LHCN-M2 (cell line): ENCODE measurements around the gene CA4. TPM values are rescaled to one million over a fixed set of nuclear protein-coding genes. Genes with fewer than 3 reads are reported as not detected.
"Not testable (repeated sequence)": the region's sequence is repeated elsewhere in the genome, so short reads cannot be mapped to it uniquely, and the experiment has no call there.

ENCODE experiments used
- DNase-seq: peaks from one replicate; pipeline ENCODE4 v3.0.0-alpha.2; 2012; ENCODE audit warnings: low read depth
- total RNA-seq: library from RNA; depleted of rRNA; stranded (reverse); fragments of >200 nt; gene quantifications from 2 replicates; pipeline ENCODE4 v1.2.3, GENCODE V29; 2014; rRNA removed

CA4 gene
- total RNA-seq, 1 experiment from 2014 or later: not detected

DNA sequence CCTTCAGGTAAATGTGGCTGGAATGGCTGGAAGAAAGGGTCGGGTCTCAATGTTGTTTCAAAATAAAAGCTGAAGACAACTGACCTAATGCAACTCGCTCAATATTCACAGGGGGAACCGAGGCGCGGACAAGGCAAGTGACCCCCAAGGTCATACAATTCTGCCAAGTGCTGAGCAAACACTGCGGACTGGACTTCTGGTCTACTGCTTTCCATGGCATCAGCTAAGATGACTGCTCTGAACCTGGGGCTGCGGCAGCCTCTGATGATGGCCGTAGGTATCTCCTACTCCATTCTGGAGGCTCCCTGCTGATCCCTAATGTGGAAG lies 21.9 kb downstream of the CA4 start:
- DNase-seq: no peak

DNA sequence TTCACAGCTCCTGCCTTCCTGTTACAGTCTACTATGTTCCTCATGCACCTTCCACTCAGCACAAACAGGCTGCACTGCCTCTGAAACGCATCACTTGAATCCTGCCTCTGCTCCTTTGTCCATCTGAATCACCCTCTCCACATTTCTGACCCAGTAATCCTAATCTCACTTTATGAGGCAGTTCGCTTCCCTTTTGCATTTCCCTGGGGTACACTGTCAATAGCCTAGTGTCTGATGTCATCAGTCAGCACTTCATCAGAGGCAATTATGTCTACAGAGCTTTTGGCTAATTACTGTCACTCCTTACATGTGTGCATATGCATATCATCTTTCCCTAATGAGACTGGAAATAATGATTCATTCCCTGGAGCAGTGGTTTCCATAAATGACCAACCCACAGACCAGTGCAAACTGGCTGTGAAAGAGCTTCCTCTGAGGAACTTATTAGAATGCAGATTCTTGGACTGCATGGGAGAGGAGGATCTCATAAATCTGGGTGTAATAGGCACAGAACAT lies 23.6 kb downstream of the CA4 start:
- DNase-seq: peak; percentile 60

DNA sequence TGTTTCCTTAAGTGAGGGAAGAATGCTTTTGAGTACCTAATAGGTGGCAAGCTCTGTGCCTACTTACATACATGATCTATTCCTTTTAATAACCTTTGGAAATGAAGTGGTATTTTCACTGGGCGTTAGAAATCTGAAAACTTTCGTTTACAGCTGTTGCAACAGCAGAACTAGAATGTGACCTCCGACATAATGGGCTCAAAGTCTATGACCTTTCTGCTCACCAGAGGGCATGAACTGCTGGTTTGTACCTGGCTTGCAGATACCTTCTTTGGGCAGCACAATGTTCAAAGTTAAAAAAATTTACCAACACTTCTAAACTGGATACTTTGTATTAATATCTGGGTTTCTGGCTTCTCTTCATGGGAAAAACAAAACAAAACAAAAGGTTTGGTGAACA lies 24.3 kb downstream of the CA4 start:
- no peak for DNase-seq

DNA sequence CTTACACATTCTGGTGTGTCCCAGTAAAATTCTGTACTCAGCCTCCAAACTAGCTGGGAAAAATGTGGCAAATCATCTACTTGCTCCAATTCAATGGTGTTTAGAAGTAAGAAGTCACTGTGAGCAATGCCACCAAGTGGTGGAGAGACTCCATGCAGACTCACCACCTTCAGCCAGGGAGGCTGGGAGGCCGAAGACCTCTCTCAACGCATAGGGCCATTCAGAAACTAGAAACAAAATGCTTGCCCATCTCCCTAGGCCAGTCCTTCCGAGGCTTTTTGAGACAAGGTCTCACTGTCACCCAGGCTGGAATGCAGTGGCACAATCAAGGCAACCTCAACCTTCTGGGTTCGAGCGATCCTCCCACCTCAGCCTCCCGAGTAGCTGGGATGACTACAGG lies 25.0 kb downstream of the CA4 start:
- not testable (repeated sequence) for DNase-seq

DNA sequence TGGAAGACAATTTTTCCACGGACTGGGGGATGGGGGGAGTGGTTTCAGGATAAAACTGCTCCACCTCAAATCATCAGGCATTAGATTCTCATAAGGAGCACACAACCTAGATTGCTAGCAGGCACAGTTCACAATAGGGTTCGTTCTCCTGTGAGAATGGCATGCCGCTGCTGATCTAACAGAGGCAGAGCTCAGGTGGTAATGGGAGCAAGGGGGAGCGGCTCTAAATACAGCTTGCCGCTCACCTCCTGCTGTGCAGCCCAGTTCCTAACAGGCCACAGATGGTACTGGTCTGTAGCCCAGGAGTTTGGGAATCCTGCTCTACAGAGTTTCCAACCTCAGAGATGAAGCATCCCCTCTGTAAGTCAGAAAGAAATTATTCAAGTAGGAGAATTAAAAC lies 27.0 kb downstream of the CA4 start:
- not testable (repeated sequence) for DNase-seq

DNA sequence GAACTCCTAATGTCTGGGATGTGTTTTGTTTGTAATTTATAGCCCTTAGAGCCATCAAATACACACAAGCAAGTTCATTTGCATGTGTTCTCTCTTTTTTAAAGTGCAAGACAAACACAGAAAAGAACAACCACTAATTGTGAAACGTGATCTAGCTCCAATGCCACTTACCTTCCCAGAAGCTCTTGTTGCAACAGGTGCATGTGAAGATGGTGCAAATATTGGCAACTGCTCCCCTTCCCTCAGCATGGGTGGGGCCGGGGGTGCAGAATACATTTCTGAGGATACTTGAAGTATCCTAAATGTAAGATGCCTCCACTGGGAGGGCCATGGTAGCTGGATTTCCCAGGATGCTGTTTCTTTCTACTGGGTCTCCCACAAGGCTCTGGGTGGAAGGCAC lies 28.4 kb downstream of the CA4 start:
- DNase-seq: not testable (repeated sequence)

DNA sequence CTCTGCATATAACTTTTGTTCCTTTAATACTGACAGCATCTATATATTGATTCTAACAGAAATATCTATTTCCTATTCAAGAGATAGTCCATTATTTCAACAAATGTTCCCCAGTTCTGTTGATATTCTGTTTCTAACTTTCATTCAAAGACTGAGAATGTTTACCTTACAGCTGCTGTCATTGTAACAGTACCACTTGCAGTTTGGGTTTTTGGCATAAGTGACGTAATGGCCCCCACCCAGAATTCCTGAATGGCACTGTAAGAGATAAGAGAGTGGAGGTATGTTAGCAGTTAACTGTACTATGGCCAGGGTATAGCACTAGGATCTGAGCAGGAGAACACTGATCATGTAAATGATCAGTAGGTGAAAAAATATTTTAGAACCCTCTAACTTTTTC lies 30.6 kb downstream of the CA4 start:
- not testable (repeated sequence) for DNase-seq

DNA sequence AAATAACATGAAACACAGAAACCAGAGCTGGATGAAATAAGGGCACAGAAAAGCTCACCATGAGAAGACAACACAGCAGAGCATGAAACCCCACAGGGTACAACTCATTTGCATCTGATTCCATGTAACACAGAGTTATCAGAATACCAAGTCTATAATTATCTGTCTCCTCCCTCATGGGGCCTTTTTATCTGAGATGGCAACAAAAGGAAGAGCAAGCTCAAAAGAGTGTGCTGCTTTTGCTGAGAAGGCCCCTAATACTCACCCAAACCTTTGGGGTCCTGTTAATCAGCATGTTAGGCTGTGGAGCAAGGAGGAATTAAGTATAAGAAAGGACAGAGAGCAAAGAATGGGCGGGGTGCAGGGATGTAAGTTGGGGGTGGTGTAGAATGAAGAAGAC lies 36.6 kb downstream of the CA4 start:
- DNase-seq: not testable (repeated sequence)

DNA sequence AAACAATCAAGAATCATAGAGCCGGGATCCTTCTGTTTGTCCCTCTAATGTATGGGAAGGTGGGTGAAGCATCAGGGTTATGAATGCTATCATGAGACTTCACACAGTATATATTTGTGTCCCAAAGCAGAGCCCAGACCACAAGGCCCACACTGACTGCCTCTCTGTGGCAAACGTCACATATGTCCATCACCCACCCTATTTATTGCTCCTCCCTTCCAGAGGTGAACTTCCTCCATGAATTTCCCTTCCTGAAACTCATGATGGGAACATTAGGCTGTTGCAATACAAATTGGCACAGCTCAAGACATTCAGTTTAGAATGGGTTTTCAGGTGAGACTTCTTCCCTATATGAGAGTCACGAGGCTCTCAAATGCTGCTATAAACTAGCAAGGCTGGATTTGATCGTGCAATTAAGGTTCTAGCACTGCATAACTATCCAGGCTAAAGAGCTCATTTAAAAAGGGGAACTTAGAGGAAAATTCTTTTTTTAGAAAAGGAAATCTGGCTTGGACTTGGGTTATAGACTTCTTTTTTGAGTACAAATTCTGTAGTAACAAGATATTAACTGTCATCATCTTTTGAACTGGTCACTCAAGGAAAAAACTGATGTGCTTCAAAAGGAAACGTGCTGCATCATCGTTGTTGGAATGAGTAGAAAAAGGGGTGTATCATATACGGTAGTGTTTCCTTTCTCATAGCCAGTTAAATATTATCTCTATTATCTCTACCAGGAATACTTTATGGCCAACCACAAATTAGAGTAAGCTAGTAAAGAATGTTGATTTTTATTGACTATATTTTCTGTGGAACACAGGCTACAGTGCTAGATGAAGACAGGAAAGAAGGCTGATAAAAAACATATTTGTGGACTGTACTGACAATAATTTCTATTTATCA lies 37.3 kb downstream of the CA4 start:
- DNase-seq: not testable (repeated sequence)

DNA sequence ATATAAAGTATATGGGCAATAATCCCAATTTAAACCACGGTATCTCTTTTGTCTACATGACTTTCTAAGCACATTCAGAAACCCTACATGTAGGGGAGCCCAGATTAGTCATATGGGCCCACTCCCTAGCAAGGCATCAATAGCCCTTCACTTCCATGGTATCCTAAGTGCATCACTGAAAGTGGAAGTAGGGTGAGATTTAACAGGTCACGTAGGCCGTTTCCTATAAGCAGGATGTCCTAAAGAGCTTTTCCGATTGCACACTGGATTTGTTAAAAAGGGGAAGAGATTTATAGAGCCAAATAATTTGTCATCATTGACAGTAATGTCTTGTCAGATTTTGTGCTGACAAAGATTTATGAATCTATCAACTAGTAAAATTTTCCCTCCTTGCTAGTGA lies 39.0 kb downstream of the CA4 start:
- no peak for DNase-seq

DNA sequence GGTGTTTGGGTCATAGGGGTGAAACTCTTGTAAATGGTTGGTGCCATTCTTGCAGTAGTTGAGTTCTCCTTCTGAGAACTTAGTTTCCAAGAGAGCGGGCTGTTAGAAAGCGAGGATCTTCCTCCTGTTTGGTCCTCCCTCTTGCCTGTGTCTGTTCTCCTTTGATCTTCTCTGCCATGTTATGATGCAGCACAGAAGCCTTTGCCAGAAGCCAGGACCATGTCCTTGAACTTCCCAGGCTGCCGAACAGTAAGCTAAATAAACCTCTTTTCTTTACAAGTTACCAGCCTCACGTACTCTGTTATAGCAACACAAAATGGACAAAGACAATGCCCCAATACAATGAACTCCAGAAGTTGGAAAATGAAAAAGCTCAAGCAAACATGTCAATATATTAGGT lies 40.3 kb downstream of the CA4 start:
- not testable (repeated sequence) for DNase-seq

DNA sequence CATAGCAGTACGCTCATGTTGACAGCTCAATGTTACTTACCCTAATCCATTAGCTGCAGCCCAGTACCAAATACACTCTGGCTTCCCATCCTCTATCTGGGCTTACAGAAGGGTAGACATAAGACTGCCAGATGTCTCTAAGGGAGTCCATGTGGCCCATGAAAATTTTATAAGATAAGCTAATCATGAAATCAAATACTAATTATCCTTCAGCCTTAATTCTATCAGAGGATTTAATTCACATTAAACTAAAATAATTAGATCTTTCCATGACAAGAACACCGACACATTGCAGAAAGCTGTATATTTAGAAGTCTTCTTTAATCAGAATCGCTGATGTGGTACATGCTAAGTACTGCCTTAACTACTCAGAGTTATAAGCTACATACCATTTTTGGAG lies 43.3 kb downstream of the CA4 start:
- not testable (repeated sequence) for DNase-seq

DNA sequence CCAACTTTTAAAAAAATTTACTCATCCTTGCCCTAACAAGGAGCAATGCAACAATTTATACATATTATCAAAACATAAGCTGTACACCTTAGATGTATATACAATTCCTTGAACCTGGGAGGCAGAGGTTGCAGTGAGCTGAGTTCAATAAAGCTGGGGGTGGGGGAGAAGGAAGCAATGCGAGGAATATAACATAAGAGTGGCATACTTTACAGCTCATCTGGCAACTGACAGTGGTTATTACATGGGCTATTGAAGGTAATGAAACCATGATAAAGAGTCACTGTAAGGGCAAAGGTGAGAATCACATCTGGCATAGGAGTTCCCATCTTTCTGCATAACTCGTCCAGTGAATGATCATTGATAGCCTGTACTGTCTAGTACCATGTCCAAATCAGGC lies 43.7 kb downstream of the CA4 start:
- no peak for DNase-seq

DNA sequence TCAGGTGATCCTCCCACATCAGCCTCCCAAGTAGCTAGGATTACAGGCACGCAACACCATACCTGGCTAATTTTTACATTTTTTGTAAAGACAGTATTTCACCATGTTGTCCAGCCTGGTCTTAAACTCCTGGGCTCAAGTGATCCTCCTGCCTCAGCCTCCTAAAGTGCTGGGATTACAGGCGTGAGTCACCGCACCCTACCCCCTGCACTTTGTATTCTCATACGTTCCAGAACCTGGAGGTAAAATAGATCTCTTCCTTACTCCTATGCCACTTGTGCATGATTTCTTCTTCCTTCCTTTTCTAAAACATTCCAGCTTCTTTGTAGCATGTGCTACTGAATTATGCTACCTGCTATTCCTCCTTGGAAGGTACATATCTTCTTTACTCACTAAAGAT lies 44.4 kb downstream of the CA4 start:
- not testable (repeated sequence) for DNase-seq

DNA sequence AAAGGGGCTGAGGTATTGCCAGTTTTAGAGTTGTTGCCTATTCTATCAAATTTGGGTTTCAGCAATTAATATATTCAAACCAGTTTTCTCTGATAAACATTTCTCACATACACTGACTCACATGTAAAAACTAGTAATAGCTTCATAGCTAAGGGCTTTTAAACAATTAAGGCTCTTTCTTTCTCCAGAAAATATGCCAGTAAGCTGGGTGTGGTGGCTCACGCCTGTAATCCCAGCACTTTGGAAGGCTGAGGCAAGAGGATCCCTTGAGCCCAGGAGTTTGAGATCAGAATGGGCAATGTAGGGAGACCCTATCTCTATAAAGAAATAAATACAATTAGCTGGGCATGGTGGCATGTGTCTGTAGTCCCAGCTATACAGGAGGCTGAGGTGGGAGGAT lies 48.9 kb downstream of the CA4 start:
- DNase-seq: not testable (repeated sequence)

DNA sequence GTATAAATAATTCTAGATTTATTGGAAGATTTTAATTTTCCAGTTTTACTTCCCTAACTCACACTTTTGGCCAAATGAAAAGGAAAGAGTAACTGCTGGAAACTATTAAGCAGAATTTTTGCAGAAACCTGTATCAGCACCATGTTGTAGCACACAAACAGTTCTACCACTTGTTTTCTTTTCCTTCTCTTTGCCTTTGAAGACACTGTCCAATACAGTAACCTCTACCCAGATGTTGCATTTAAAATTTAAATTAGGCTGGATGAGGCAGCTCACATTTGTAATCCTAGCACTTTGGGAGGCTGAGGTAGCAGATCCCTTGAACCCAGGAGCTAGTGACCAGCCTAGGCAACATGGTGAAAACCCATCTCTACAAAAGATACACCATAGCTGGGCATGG lies 56.0 kb downstream of the CA4 start:
- DNase-seq: not testable (repeated sequence)

DNA sequence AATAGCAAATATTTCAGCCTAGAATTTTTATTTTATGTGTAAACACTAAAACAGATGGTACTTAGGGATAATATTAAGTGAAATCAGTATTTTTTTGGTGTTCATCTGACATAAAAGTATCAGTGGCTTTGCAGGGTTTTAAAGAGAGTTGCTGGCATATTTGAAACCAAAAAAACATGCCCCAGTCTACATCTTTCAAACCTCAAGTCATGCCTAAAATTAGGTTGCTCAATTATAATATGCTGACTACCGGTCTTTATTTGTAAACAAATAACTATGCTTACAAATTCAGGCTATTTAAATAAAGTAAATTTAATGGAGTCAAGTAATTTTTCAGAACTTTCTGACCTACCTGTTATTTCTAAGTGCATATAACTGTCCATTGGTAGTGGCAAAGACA lies 58.5 kb downstream of the CA4 start:
- not testable (repeated sequence) for DNase-seq

Other genes with a start within 250 kb of the CA4 start
- gene RNFT1, start 185.2 kb upstream of the CA4 start, total RNA-seq: 9.3 and 10.3 TPM in 2 replicates
- 20.6 and 23.2 TPM in 2 replicates for gene HEATR6, start 71.1 kb upstream of the CA4 start, total RNA-seq
- gene USP32, start 242.2 kb downstream of the CA4 start, total RNA-seq: 32.8 and 36.2 TPM in 2 replicates